Effector memory CD8-positive, alpha-beta T cell (primary cell): ENCODE data around the gene PARP12.

Experiments
- ATAC-seq: fragments of 150-1000 bp; cut with Tn5 transposase; replicated peaks from 2 replicates; pipeline ENCODE4 v1.10.0; 2021; ENCODE audit warnings: mild to moderate bottlenecking, moderate library complexity
- DNase-seq, 3 experiments: peaks; one replicate each; pipeline ENCODE4 v3.0.0; 2021
- H3K27ac Mint-ChIP-seq, 2 donors: one replicate each; pipeline ENCODE4 v1.8.0; 2022; ENCODE audit warnings: mild to moderate bottlenecking in 2 of 2, mixed read lengths in 2 of 2, moderate library complexity in 2 of 2
- H3K27me3 Mint-ChIP-seq, 2 donors: one replicate each; pipeline ENCODE4 v1.8.0; 2022; ENCODE audit warnings: mixed read lengths in 2 of 2
- H3K36me3 Mint-ChIP-seq: one replicate; pipeline ENCODE4 v1.8.0; 2022; ENCODE audit warnings: mild to moderate bottlenecking, moderate library complexity, mixed read lengths; ENCODE audit not compliant: insufficient read depth
- H3K4me1 Mint-ChIP-seq, 2 donors: one replicate each; pipeline ENCODE4 v1.8.0; 2022; ENCODE audit warnings: low read depth in 2 of 2, mixed read lengths in 2 of 2
- H3K4me3 Mint-ChIP-seq, 2 donors: one replicate each; pipeline ENCODE4 v1.8.0; 2022; ENCODE audit warnings: mild to moderate bottlenecking in 2 of 2, mixed read lengths in 2 of 2, moderate library complexity in 2 of 2
- H3K9me3 Mint-ChIP-seq, 2 donors: one replicate each; pipeline ENCODE4 v1.8.0; 2022; ENCODE audit warnings: mixed read lengths in 2 of 2

PARP12 gene

GRCh38 chr7:140010194-140010895 is 52.4 kb downstream of the PARP12 start:
- no peak for DNase-seq
- Mint-ChIP-seq H3K4me1 (peaks cover 0 to 2% of the 10 kb centered on the region in 2 donors), H3K36me3 (no peaks in the 10 kb centered on the region), H3K9me3 (no peaks in the 10 kb centered on the region), H3K27me3 (peaks cover 0 to 17% of the 10 kb centered on the region in 2 donors), H3K27ac (no peak overlapping the region), H3K4me3 (no peak overlapping the region)
- ATAC-seq, result no peak

- Mint-ChIP-seq H3K36me3 (no peaks in the 10 kb centered on the region), H3K27me3 (peaks cover 0 to 17% of the 10 kb centered on the region in 2 donors), H3K4me1 (peaks cover 0 to 2% of the 10 kb centered on the region in 2 donors), H3K27ac (no peak overlapping the region), H3K4me3 (no peak overlapping the region), H3K9me3 (no peaks in the 10 kb centered on the region)
- DNase-seq (no peak), ATAC-seq (no peak)
Observed at GRCh38 chr7:140009735-140010134, 53.0 kb downstream of the PARP12 start.

DNA sequence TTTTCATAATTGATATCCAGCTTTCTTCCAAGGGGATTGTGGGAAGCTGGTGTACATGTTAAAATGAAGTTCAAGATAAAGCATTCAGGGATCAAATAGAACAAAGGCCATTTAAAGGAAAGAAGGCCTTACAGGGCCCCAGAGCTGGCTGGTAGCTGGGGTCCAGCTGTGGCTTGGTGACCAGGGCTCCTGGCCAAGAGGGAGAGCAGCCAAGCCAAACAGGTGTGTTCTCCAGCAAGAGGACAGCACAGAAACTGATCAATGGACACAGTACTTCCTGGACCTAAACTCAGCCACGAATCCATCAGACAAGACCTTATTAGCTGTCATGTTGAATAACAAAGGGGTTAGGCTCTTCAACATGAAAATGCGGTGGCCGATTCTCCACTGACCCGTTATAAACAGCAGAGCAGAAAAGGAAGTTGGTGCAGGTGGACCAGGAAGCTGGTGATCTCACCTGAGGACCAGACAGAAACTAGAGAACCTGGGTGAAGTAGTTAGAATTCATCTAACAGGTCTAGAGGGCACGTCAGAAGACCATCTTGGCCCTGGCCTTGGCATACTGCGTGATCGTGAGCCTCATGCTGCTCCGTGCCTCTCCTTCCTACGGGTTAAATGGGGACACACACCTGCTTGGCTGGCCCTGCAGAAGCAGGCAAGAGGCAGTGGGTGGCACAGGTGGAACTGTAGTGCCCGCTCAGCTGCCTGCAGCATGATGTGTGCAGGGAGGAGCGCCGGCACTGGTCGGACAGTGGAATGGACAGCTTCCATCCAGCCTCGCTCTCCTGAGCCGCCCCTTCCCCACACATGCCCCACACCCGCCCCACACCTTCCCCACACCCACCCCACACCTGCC is 53.8 kb downstream of the PARP12 start:
- peaks cover 0 to 17% of the 10 kb centered on the region in 2 donors for H3K27me3 Mint-ChIP-seq
- DNase-seq, result no peak
- H3K36me3 Mint-ChIP-seq, result no peaks in the 10 kb centered on the region
- no peak for ATAC-seq
- H3K4me1 Mint-ChIP-seq, result no peaks in the 10 kb centered on the region
- no peaks in the 10 kb centered on the region for H3K9me3 Mint-ChIP-seq
- no peak overlapping the region for H3K4me3 Mint-ChIP-seq
- H3K27ac Mint-ChIP-seq, result no peak overlapping the region

DNA sequence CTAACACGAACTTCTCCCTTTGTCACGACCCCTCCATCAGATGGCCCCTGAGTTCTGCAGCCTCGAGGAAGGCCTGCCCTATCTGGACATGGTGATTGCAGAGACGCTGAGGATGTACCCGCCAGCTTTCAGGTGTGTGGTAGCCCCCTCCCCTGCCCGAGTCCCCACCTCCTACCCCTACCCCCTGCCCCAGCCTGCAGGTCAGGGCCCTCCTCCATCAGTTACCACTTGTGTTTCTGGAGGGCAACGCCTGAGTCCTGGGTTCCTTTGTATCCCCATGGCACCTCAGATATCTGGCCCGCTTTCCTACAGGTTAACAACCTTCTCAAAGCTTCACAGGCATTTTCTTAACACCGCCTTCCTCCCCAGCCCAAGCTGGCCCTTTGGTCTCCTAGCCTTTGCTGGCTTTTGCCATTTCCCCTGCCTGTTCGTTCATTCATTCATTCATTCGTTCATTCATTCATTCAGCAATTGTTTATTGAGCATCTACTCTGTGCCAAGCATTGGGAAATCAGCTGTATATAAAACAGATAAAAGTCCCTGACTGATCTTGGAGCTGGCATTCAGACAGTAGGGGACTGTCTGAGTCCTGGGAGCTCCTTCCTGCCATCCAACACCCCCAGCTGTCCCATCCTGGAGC is 55.6 kb downstream of the PARP12 start:
- H3K4me3 Mint-ChIP-seq, result no peak overlapping the region
- H3K36me3 Mint-ChIP-seq, result no peaks in the 10 kb centered on the region
- no peaks in the 10 kb centered on the region for H3K9me3 Mint-ChIP-seq
- peaks cover 0 to 17% of the 10 kb centered on the region in 2 donors for H3K27me3 Mint-ChIP-seq
- no peaks in the 10 kb centered on the region for H3K4me1 Mint-ChIP-seq
- H3K27ac Mint-ChIP-seq, result no peak overlapping the region
- DNase-seq, result no peak
- no peak for ATAC-seq

- DNase-seq (no peak), ATAC-seq (no peak)
- H3K4me1 Mint-ChIP-seq, result no peaks in the 10 kb centered on the region
- H3K9me3 Mint-ChIP-seq, result no peaks in the 10 kb centered on the region
- H3K27ac Mint-ChIP-seq, result no peak overlapping the region
- H3K4me3 Mint-ChIP-seq, result no peak overlapping the region
- peaks cover 0 to 11% of the 10 kb centered on the region in 2 donors for H3K27me3 Mint-ChIP-seq
- no peaks in the 10 kb centered on the region for H3K36me3 Mint-ChIP-seq
Observed at GRCh38 chr7:140006600-140006999, 56.2 kb downstream of the PARP12 start.

DNA sequence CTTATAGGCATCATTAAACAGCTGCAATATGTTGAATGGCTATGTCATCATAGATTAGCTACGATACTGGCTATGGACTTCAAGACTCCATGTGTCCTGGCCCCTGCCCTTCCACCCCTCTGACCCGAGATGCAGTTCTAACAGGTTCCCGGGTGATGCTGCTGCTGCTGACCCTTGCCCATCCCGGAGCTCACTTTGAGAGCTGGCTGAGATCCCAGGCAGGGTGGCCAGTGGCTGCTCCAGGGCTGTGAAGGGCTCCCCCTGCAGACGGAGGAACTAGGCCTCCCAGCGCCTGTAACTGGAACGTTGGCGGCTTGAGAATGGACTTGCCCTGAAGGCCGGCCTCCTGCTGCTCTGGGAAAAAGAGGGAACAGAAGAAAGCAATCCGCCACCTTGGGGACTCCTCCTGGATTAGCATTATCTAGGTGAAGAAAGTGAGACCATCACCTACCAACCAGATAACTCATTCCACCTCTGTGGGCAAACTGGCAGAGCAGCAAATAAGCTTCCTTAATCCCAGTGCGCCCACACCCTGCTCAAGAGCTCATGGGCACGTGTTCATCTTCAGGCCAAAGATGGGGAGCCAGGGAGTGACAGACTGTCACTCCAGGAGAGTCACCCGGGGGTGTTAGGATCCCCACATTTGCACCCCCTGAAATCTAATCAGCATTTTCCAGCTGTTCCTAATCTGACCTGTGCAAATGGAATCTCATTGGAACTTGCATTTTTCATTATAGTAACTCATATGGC is 56.8 kb downstream of the PARP12 start:
- no peak overlapping the region for H3K4me3 Mint-ChIP-seq
- H3K27ac Mint-ChIP-seq, result no peak overlapping the region
- no peak for DNase-seq
- H3K27me3 Mint-ChIP-seq, result peaks cover 0 to 6% of the 10 kb centered on the region in 2 donors
- H3K36me3 Mint-ChIP-seq, result no peaks in the 10 kb centered on the region
- H3K4me1 Mint-ChIP-seq, result no peaks in the 10 kb centered on the region
- no peak for ATAC-seq
- H3K9me3 Mint-ChIP-seq, result no peaks in the 10 kb centered on the region

GRCh38 chr7:140005341-140005740 is 57.4 kb downstream of the PARP12 start:
- peaks cover 0 to 6% of the 10 kb centered on the region in 2 donors for H3K27me3 Mint-ChIP-seq
- no peaks in the 10 kb centered on the region for H3K36me3 Mint-ChIP-seq
- DNase-seq, result no peak
- no peak for ATAC-seq
- no peak overlapping the region for H3K4me3 Mint-ChIP-seq
- no peaks in the 10 kb centered on the region for H3K9me3 Mint-ChIP-seq
- no peak overlapping the region for H3K27ac Mint-ChIP-seq
- H3K4me1 Mint-ChIP-seq, result no peaks in the 10 kb centered on the region

DNA sequence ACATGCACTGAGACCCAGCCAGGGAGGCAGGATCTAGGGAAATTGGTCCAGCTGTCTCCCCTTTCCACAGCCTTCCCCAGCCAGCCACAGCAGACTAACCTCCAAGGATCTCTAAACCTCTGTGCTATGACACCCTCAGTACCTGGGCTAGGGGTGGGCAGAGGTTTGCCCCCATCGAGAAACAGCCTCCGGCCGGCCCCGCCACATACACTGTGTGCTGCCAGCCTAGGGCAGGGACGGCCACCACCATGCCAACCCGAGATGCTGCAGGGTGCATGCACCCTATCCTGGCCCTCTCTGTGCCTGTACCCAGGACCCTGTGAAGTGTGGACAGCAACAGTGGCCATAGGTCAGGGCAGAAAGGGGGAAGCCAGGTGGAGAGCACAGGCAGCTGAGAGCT is 58.1 kb downstream of the PARP12 start:
- Mint-ChIP-seq H3K4me3 (no peak overlapping the region), H3K4me1 (no peaks in the 10 kb centered on the region), H3K9me3 (no peaks in the 10 kb centered on the region), H3K27ac (peak overlapping the region in 1 of 2 donors; percentile 7), H3K36me3 (no peaks in the 10 kb centered on the region), H3K27me3 (peaks cover 0 to 6% of the 10 kb centered on the region in 2 donors)
- no peak for DNase-seq
- ATAC-seq, result no peak

DNA sequence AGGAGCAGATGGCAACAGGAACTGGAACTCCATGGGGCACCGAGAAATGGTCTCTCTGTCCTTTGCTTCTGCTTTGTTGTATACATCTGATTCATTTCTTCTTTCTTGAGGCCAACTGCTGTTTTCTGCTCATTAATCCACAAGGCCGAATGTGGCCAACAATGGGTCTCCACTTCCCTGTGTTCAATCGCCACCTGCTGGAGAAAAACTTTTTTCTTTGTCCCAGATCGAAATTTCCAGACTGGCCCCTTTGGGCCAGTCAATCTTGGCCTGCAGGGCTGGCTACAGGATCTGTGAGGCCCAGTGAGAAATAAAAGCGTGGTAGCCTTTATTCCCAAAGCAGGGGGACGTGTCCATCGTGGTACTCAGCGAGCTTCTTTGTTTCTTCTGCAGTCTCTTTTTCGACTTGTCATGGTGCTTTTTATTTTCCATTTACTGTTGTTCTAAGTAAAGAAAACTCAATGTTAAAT is 58.8 kb downstream of the PARP12 start:
- Mint-ChIP-seq H3K36me3 (no peaks in the 10 kb centered on the region), H3K9me3 (no peaks in the 10 kb centered on the region), H3K4me1 (no peaks in the 10 kb centered on the region), H3K4me3 (no peak overlapping the region), H3K27ac (peak overlapping the region in 1 of 2 donors; percentile 7), H3K27me3 (peaks cover 0 to 6% of the 10 kb centered on the region in 2 donors)
- ATAC-seq (no peak), DNase-seq (peak; percentile 7 to 15 (median 11))

DNA sequence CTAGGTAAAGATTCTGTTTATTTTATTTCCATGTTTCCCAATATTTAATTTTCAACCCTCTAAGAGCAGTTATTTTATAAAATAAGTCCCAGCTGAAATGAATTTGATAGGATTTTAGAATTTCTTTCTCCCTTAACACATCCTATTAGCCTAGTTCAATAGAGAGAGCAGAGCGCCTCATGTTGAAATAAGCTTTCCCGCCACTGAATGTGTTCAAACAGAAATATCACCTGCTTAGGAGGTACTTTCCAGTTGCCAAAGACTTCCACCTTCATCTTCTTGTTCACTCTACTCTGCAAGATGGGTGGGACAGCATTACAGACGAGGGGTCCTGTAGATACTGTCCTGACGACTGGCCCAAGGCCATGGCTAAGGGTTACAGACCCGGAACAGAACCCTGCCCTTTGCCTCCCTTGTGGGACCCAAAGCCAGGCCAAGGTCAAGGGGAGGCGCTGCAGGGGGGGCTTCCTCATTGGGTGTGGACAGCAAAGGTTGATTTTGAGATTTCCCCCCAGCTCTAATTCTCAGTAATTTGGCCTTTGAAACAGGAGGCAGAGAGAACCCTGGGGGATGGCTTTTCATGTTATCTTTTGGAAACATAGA is 62.0 kb downstream of the PARP12 start:
- no peak overlapping the region for H3K4me3 Mint-ChIP-seq
- H3K9me3 Mint-ChIP-seq, result no peaks in the 10 kb centered on the region

GRCh38 chr7:139999516-139999915 is 63.2 kb downstream of the PARP12 start:
- Mint-ChIP-seq H3K9me3 (no peaks in the 10 kb centered on the region), H3K27ac (no peak overlapping the region), H3K36me3 (peaks cover 3% of the 10 kb centered on the region), H3K4me3 (no peak overlapping the region), H3K4me1 (no peaks in the 10 kb centered on the region), H3K27me3 (peaks cover 0 to 8% of the 10 kb centered on the region in 2 donors)
- DNase-seq (no peak), ATAC-seq (no peak)

More for the DNA sequence above, 62.0 kb downstream of the PARP12 start:
- ATAC-seq, result no peak
- Mint-ChIP-seq H3K4me1 (no peaks in the 10 kb centered on the region), H3K27ac (no peak overlapping the region), H3K36me3 (no peaks in the 10 kb centered on the region), H3K27me3 (peaks cover 0 to 8% of the 10 kb centered on the region in 2 donors)
- no peak for DNase-seq

GRCh38 chr7:139998572-139998971 is 64.2 kb downstream of the PARP12 start:
- H3K27me3 Mint-ChIP-seq, result peaks cover 0 to 8% of the 10 kb centered on the region in 2 donors
- no peaks in the 10 kb centered on the region for H3K4me1 Mint-ChIP-seq
- no peak overlapping the region for H3K27ac Mint-ChIP-seq
- no peak overlapping the region for H3K4me3 Mint-ChIP-seq
- no peaks in the 10 kb centered on the region for H3K9me3 Mint-ChIP-seq
- peaks cover 3% of the 10 kb centered on the region for H3K36me3 Mint-ChIP-seq
- DNase-seq (no peak), ATAC-seq (no peak)
